DOHH2 (cell line): ENCODE results near the gene MAML1.

Experiments used
- H3F3A ChIP-seq: fragments of 200-600 bp; sonication (generic), shearing (Covaris generic); 2 replicates; pipeline ENCODE4 v1.6.0; 2016; ENCODE audit warnings: antibody characterized with exemption, mild to moderate bottlenecking; ENCODE audit not compliant: control insufficient read depth, insufficient read depth
- H3K27ac ChIP-seq: fragments of 200-600 bp; sonication (generic); 2 replicates; pipeline ENCODE4 v1.5.1; 2014; ENCODE audit warnings: low read depth, mild to moderate bottlenecking, low read length, moderate library complexity
- H3K27me3 ChIP-seq: fragments of 200-600 bp; sonication (generic); 2 replicates; pipeline ENCODE4 v1.6.1; 2014; ENCODE audit warnings: mild to moderate bottlenecking, low read length, mixed read lengths; ENCODE audit not compliant: control insufficient read depth
- H3K36me3 ChIP-seq: fragments of 200-600 bp; sonication (generic); 2 replicates; pipeline ENCODE4 v1.6.1; 2014; ENCODE audit warnings: mild to moderate bottlenecking, low read length, moderate library complexity, mixed read lengths; ENCODE audit not compliant: control insufficient read depth
- H3K4me1 ChIP-seq: fragments of 200-600 bp; sonication (generic); 2 replicates; pipeline ENCODE4 v1.6.1; 2014; ENCODE audit warnings: mild to moderate bottlenecking, low read length, mixed read lengths; ENCODE audit not compliant: control insufficient read depth
- H3K4me2 ChIP-seq: fragments of 200-600 bp; sonication (generic); 2 replicates; pipeline ENCODE4 v1.6.0; 2014; ENCODE audit warnings: mild to moderate bottlenecking, low read length, moderate library complexity
- H3K4me3 ChIP-seq: fragments of 200-600 bp; sonication (generic); 2 replicates; pipeline ENCODE4 v1.5.1; 2014; ENCODE audit warnings: mild to moderate bottlenecking, low read length, mixed read lengths
- H3K79me2 ChIP-seq: fragments of 200-600 bp; sonication (generic); 2 replicates; pipeline ENCODE4 v1.6.1; 2014; ENCODE audit warnings: mild to moderate bottlenecking, low read length, mixed read lengths; ENCODE audit not compliant: control insufficient read depth
- H3K9me2 ChIP-seq: fragments of 200-600 bp; sonication (generic); replicated peaks from 2 replicates; pipeline ENCODE4 v1.6.1; 2014; ENCODE audit warnings: mild to moderate bottlenecking, low read length, mixed read lengths; ENCODE audit not compliant: control insufficient read depth
- H3K9me3 ChIP-seq: fragments of 200-600 bp; sonication (generic); 2 replicates; pipeline ENCODE4 v1.6.1; 2014; ENCODE audit warnings: antibody characterized with exemption, low read length, mixed read lengths; ENCODE audit not compliant: control insufficient read depth, insufficient read depth
- H4K20me1 ChIP-seq: fragments of 200-600 bp; sonication (generic); 2 replicates; pipeline ENCODE4 v1.6.0; 2014; ENCODE audit warnings: low read depth, mild to moderate bottlenecking, antibody characterized with exemption, low read length, moderate library complexity; ENCODE audit not compliant: control insufficient read depth, insufficient read depth
- CTCF ChIP-seq: fragments of 200-600 bp; sonication (generic); IDR thresholded peaks from one replicate; pipeline ENCODE4 v1.5.1; 2014; ENCODE audit warnings: antibody characterized with exemption, mild to moderate bottlenecking, low read depth, low read length; ENCODE audit not compliant: poor library complexity, severe bottlenecking
- EZH2phosphoT487 ChIP-seq: fragments of 200-600 bp; sonication (generic); IDR thresholded peaks from 2 replicates; pipeline ENCODE4 v1.6.1; 2017; ENCODE audit warnings: borderline replicate concordance, mild to moderate bottlenecking, antibody characterized with exemption, low read length, moderate library complexity, mixed read lengths

MAML1 gene

GRCh38 chr5:179764056-179764455 is 31.4 kb downstream of the MAML1 start:
- TF ChIP-seq EZH2phosphoT487 = no peak
- no peak for TF ChIP-seq CTCF
- no peaks in the 10 kb centered on the region for H3K9me3 ChIP-seq
- H3F3A ChIP-seq = peaks cover 15% of the 10 kb centered on the region
- no peak overlapping the region for H3K4me3 ChIP-seq
- H3K36me3 ChIP-seq = peaks cover 47% of the 10 kb centered on the region
- peaks cover 40% of the 10 kb centered on the region for H3K4me1 ChIP-seq
- H4K20me1 ChIP-seq = peaks cover 24% of the 10 kb centered on the region
- no peaks in the 10 kb centered on the region for H3K27me3 ChIP-seq
- H3K27ac ChIP-seq = no peak overlapping the region
- no peak overlapping the region for H3K4me2 ChIP-seq
- peaks cover 92% of the 10 kb centered on the region for H3K79me2 ChIP-seq
- no peaks in the 10 kb centered on the region for H3K9me2 ChIP-seq

DNA sequence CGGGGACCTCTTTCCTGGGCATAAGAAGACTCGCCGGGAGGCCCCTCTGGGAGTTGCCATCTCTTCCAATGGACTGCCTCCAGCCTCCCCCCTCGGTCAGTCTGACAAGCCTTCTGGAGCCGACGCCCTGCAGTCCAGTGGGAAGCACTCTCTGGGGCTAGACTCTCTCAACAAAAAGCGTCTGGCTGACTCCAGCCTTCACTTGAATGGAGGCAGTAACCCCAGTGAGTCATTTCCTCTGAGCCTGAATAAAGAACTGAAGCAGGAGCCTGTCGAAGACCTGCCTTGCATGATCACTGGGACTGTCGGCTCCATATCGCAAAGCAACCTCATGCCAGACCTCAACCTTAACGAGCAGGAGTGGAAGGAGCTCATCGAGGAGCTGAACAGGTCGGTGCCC is 32.8 kb downstream of the MAML1 start:
- Histone ChIP-seq H3K4me2 (no peak overlapping the region), H3K36me3 (peaks cover 58% of the 10 kb centered on the region), H3K9me2 (no peaks in the 10 kb centered on the region), H3K4me1 (peaks cover 29% of the 10 kb centered on the region), H3K27ac (no peak overlapping the region), H3K79me2 (peaks cover 79% of the 10 kb centered on the region), H4K20me1 (peaks cover 20% of the 10 kb centered on the region), H3K4me3 (no peak overlapping the region), H3F3A (peaks cover 12% of the 10 kb centered on the region), H3K9me3 (no peaks in the 10 kb centered on the region), H3K27me3 (no peaks in the 10 kb centered on the region)
- TF ChIP-seq CTCF (no peak), EZH2phosphoT487 (no peak)

DNA sequence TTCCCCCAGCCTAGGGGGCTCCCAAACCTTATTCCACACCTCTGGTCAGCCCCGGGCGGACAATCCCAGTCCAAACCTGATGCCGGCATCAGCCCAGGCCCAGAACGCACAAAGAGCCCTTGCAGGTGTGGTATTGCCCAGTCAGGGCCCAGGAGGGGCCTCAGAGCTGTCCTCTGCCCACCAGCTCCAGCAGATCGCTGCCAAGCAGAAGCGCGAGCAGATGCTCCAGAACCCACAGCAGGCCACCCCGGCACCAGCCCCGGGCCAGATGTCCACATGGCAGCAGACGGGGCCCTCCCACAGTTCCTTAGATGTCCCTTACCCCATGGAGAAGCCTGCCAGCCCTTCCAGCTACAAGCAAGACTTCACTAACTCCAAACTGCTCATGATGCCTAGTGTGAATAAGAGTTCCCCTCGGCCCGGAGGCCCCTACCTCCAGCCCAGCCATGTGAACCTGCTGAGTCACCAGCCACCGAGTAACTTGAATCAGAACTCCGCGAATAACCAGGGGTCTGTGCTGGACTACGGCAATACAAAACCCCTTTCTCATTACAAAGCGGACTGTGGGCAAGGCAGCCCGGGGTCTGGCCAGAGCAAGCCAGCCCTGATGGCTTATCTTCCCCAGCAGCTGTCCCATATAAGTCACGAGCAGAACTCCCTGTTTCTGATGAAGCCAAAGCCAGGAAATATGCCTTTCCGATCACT is 33.6 kb downstream of the MAML1 start:
- no peak for TF ChIP-seq CTCF
- no peak for TF ChIP-seq EZH2phosphoT487
- Histone ChIP-seq H4K20me1 (peaks cover 20% of the 10 kb centered on the region), H3K36me3 (peaks cover 66% of the 10 kb centered on the region), H3K4me3 (no peak overlapping the region), H3K9me3 (no peaks in the 10 kb centered on the region), H3K4me1 (peaks cover 25% of the 10 kb centered on the region), H3F3A (peaks cover 12% of the 10 kb centered on the region), H3K27ac (no peak overlapping the region), H3K79me2 (peaks cover 74% of the 10 kb centered on the region), H3K27me3 (no peaks in the 10 kb centered on the region), H3K4me2 (no peak overlapping the region), H3K9me2 (no peaks in the 10 kb centered on the region)
